ENCODE data around the gene HEPH.
"Not testable (repeated sequence)": the region's sequence is repeated elsewhere in the genome, so short reads cannot be mapped to it uniquely, and the experiment has no call there.

Gene HEPH

DNA sequence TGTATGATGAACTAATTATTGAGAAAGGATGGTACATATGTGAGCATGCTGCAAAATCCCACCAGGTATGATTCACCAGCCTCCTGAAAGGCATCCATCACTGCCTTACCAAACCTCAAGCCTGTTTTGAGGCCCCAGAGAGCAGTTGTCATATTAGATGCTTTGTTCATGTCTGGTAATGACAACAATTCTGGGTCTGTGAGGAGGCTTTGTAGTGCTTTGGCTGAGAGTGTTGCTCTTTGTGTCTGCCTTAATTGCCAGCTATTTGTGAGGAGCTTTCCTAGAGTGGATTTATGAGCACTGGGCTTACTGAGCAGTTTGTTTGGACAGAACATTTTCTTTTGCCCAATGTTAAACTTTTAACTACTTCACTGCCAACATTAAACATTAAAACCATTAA, 69.2 kb downstream of the HEPH start:
- no peak for DNase-seq

DNA sequence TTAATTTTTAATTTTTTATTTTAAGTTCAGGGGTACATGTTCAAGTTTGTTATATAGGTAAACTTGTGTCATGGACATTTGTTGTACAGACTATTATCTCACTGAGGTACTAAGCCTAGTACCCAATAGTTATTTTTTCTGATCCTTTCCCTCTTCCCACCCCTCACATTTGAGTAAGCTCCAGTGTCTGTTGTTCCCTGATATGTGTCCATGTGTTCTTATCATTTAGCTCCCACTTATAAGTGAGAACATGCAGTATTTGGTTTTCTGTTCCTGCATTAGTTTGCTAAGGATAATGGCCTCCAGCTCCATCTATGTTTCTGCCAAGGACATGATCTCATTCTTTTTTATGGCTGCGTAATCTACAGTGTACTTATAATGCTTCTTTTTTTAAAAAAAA, 69.9 kb downstream of the HEPH start:
- not testable (repeated sequence) for DNase-seq

DNA sequence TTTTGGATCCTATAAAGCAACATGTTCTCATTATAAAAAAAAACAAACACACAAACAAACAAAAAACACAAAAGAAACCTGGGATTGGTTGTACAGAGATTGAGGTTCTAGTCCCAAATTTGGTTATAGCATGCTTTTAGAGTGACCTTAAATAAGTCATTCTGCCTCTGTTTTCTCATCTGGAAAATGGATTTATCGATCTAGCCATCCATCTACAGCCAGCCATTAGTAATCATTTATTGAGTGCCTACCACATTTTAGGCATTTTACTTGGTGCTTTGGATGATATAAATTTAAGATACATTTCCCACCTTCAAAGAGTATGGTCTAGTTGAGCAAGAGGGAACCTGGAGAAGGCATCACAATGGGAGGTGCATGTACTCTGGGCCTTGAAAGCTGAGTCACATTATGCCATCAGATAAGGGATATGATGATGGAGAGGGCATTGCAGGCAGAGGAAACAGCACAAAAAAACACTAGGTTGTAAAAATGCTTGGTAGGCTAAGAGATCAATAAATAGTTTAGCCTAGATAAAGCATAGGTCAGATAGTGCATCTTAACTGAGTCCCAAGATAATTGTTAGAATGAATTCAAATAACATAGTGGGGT, 91.4 kb downstream of the HEPH start:
- DNase-seq = no peak

DNA sequence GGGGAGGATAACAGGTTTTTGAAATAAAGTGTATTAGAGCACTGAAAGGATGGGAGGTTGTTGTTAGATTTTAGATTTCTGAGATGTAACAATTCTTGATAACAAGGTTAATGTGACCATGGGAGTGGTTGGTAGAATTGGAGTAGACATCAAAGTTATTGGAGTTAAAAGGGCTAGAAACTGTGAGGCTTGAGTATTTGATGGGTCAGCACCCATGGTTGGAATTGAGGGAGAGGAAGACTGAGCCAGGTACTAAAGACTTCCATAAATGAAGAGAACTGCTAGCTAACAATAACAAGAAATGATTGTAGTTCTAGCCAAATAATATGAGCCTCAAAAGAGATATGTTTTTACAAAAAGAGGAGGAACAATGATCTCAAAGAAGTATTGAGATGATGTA, 98.8 kb downstream of the HEPH start:
- no peak for DNase-seq
